Measurements from ENCODE around the gene RNF212.

GRCh38 chr4:1032861-1033260, 80.5 kb downstream of the RNF212 start:
- TF ChIP-seq EZH2 (IDR thresholded peaks at IDR 0.05): no peak
- TF ChIP-seq POLR2AphosphoS5 (IDR thresholded peaks at IDR 0.05; ENCODE audit: borderline replicate concordance, low read depth, low read length): no peak
- no peak for TF ChIP-seq FOXP2 (optimal IDR thresholded peaks at IDR 0.05; ENCODE audit: control extremely low read depth, extremely low read length, insufficient read depth)

Measured in SK-N-MC (cell line).